H54 (cell line): ENCODE data around the gene CFAP61.
"Not testable (repeated sequence)": the region's sequence is repeated elsewhere in the genome, so short reads cannot be mapped to it uniquely, and the experiment has no call there.

Experiments used
- DNase-seq: peaks from one replicate; pipeline ENCODE4 v3.0.0; 2011; ENCODE audit warnings: low spot score, mixed read lengths; ENCODE audit not compliant: insufficient read length
- FAIRE-seq: peaks from 3 replicates; lab custom pipeline; 2011; peaks lifted over from hg19 to GRCh38; lab: Jason Lieb, UNC
- POLR2A ChIP-seq: IDR thresholded peaks from 2 replicates; pipeline ENCODE4 v1.6.1; 2011; ENCODE audit warnings: low read depth, mild to moderate bottlenecking, low read length

CFAP61 gene

GRCh38 chr20:20089018-20089417 lies 36.7 kb downstream of the CFAP61 start:
- no peak for TF ChIP-seq POLR2A
- DNase-seq, result no peak
- FAIRE-seq, result no peak

GRCh38 chr20:20089939-20090338 lies 37.6 kb downstream of the CFAP61 start:
- TF ChIP-seq POLR2A, result no peak
- FAIRE-seq (no peak), DNase-seq (no peak)

- no peak for DNase-seq
- no peak for TF ChIP-seq POLR2A
- no peak for FAIRE-seq
Observed at GRCh38 chr20:20092827-20093226, 40.5 kb downstream of the CFAP61 start.

- DNase-seq (no peak), FAIRE-seq (no peak)
- no peak for TF ChIP-seq POLR2A
Observed at GRCh38 chr20:20094410-20094809, 42.1 kb downstream of the CFAP61 start.

- DNase-seq (no peak), FAIRE-seq (no peak)
- no peak for TF ChIP-seq POLR2A
Observed at GRCh38 chr20:20095114-20095872, 43.0 kb downstream of the CFAP61 start.

- no peak for TF ChIP-seq POLR2A
- no peak for FAIRE-seq
- DNase-seq, result no peak
Observed at GRCh38 chr20:20096421-20096820, 44.1 kb downstream of the CFAP61 start.

- no peak for TF ChIP-seq POLR2A
- DNase-seq (no peak), FAIRE-seq (no peak)
Observed at GRCh38 chr20:20100881-20101280, 48.5 kb downstream of the CFAP61 start.

- DNase-seq, result no peak
- TF ChIP-seq POLR2A, result no peak
- no peak for FAIRE-seq
Observed at GRCh38 chr20:20102163-20102562, 49.8 kb downstream of the CFAP61 start.

GRCh38 chr20:20102716-20103258 lies 50.5 kb downstream of the CFAP61 start:
- DNase-seq (no peak), FAIRE-seq (no peak)
- no peak for TF ChIP-seq POLR2A

- no peak for TF ChIP-seq POLR2A
- DNase-seq (no peak), FAIRE-seq (no peak)
Observed at GRCh38 chr20:20103486-20103885, 51.2 kb downstream of the CFAP61 start.

GRCh38 chr20:20123187-20123586 lies 70.9 kb downstream of the CFAP61 start:
- not testable (repeated sequence) for DNase-seq, FAIRE-seq

- no peak for DNase-seq
- FAIRE-seq, result no peak
- no peak for TF ChIP-seq POLR2A
Observed at GRCh38 chr20:20130399-20130798, 78.1 kb downstream of the CFAP61 start.

GRCh38 chr20:20134941-20135575 lies 82.7 kb downstream of the CFAP61 start:
- no peak for DNase-seq
- no peak for TF ChIP-seq POLR2A
- no peak for FAIRE-seq

GRCh38 chr20:20136313-20136712 lies 84.0 kb downstream of the CFAP61 start:
- TF ChIP-seq POLR2A, result no peak
- DNase-seq (no peak), FAIRE-seq (no peak)

- FAIRE-seq, result no peak
Observed at GRCh38 chr20:20137851-20138250, 85.5 kb downstream of the CFAP61 start.

More at GRCh38 chr20:20137851-20138250, 85.5 kb downstream of the CFAP61 start:
- TF ChIP-seq POLR2A, result no peak
- no peak for DNase-seq
